ENCODE data around the gene STX10. TPM values are rescaled to one million over a fixed set of nuclear protein-coding genes. Genes with fewer than 3 reads are reported as not detected.

The STX10 gene
- polyA plus RNA-seq, 2 of the 4 experiments (the other 2 are of a cell fraction): 41.5 to 61.2 TPM

DNA sequence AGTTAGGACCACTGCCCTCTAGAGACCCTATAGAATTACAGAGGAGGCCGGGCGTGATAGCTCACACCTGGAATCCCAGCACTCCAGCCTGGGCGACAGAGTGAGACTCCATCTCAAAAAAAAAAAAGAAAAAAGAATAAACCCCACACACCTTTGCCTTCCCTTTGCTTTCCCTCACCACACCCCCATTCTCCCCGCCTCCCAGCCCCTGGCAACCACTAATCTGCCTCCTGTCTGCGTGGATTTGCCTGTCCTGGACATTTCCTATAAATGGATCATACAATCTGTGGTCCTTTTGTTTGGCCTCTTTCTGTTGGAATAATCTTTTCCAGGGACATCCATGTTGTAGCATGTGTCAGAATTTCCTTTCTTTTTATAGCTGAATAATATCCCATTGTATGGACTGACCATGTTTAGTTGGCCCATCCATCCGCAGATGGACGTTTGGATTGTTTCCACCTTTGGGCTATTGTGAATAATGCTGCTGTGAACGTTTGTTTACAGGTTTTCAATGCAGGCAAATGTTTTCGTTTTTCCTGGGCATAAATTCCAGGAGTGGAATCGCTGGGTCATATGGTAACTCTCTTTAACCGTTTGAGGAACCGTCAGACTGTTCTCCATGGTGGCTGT is 16.8 kb downstream of the STX10 start:
- Histone ChIP-seq H3K9me3 (no peaks in the 10 kb centered on the region), H3K4me3 (no peak overlapping the region), H3K4me1 (peaks cover 2% of the 10 kb centered on the region; the same call in 1 of the 3 replicates), H3K27ac (no peak overlapping the region), H3K4me2 (no peak overlapping the region)
- FAIRE-seq (no peak), ATAC-seq (no peak), DNase-seq (ENCODE audit: low read depth in 1 of 2, low spot score in 1 of 2) (no peak)
- WGBS (ENCODE audit: missing lambda C conversion rate): 82% methylated on average over 12 of the region's 12 CpGs
- CTCF ChIA-PET: interaction anchor here (1.2 to 1.7 kb wide), 3 partner anchors 131 to 156 kb away, joined by 3 to 4 read pairs (median 3); no protein-coding TSS in a partner anchor
- POLR2A ChIA-PET: no interaction called here
- TF ChIP-seq, protein P1, sequence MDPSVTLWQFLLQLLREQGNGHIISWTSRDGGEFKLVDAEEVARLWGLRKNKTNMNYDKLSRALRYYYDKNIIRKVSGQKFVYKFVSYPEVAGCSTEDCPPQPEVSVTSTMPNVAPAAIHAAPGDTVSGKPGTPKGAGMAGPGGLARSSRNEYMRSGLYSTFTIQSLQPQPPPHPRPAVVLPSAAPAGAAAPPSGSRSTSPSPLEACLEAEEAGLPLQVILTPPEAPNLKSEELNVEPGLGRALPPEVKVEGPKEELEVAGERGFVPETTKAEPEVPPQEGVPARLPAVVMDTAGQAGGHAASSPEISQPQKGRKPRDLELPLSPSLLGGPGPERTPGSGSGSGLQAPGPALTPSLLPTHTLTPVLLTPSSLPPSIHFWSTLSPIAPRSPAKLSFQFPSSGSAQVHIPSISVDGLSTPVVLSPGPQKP (IDR thresholded peaks at IDR 0.05; ENCODE audit: low read depth, low read length): no peak
- TF ChIP-seq HOXB5 (CRISPR knock-in tag; IDR thresholded peaks at IDR 0.05): no peak
- no peak for TF ChIP-seq POLR2AphosphoS2 (conservative IDR thresholded peaks at IDR 0.05; ENCODE audit: low read length)
- no peak for TF ChIP-seq MYC (IDR thresholded peaks at IDR 0.05; ENCODE audit: borderline replicate concordance, low read length)
- TF ChIP-seq HOXB13 (CRISPR knock-in tag; IDR thresholded peaks at IDR 0.05; ENCODE audit: low read depth): no peak
- no peak for TF ChIP-seq CEBPB (IDR thresholded peaks at IDR 0.05)
- no peak for TF ChIP-seq EHMT2 (IDR thresholded peaks at IDR 0.05; ENCODE audit: low read depth)
- TF ChIP-seq, protein P2, sequence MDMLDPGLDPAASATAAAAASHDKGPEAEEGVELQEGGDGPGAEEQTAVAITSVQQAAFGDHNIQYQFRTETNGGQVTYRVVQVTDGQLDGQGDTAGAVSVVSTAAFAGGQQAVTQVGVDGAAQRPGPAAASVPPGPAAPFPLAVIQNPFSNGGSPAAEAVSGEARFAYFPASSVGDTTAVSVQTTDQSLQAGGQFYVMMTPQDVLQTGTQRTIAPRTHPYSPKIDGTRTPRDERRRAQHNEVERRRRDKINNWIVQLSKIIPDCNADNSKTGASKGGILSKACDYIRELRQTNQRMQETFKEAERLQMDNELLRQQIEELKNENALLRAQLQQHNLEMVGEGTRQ (IDR thresholded peaks at IDR 0.05): no peak
- no peak for TF ChIP-seq POLR2A (IDR thresholded peaks at IDR 0.05; ENCODE audit: low read length)
- TF ChIP-seq TFCP2L1 (CRISPR knock-in tag; IDR thresholded peaks at IDR 0.05): no peak

DNA sequence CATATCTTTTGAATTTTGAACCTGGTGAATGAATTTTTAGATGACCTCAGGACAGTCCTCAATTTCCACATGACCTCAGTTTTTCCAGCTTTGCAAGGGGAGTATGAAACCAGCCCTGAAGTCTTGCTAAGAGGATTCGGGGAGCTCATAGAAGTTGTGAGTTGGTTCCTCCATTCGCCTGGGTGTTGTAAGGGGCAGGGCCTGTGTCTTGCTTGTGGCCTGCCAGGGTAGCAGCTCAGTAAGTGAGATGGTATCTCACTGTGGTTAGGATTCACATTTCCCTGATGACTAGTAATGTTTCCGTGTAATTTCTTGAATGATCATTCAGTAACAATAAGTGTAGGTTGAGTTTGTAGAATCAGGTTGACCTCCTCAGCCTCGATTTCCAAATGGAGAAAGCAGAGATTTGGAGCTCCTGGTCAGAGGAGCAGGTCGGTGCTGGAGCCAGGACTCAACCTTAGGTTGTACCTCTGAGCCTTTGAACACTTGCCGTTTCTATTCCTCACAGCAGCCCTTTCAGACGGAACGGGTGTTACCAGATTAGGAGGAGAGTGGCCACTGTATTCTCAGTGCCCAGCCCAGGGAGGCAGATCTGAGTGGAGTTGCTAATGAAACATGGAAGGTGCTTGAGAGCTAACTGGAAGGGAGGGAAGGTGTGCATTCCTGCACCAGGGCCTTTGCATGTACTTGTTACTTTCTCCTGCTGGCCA is 17.5 kb downstream of the STX10 start:
- H3K4me3 ChIP-seq: no peak overlapping the region
- no peak overlapping the region for H3K4me2 ChIP-seq
- H3K9me3 ChIP-seq: no peaks in the 10 kb centered on the region
- CTCF ChIA-PET: interaction anchor here (0.5 to 1.7 kb wide), 7 partner anchors 17 to 661 kb away, joined by 3 to 6 read pairs (median 3); partner anchors contain the start of genes IER2 and STX10
- no peak for FAIRE-seq
- DNase-seq (ENCODE audit: low read depth in 1 of 2, low spot score in 1 of 2): no peak
- WGBS (ENCODE audit: missing lambda C conversion rate): 90% methylated on average over 8 of the region's 8 CpGs
- H3K4me1 ChIP-seq: peaks cover 2% of the 10 kb centered on the region; the same call in 1 of the 3 replicates
- no peak for TF ChIP-seq HEYL (CRISPR knock-in tag; IDR thresholded peaks at IDR 0.05)
- POLR2A ChIA-PET: no interaction called here
- H3K27ac ChIP-seq: no peak overlapping the region
- no peak for ATAC-seq

DNA sequence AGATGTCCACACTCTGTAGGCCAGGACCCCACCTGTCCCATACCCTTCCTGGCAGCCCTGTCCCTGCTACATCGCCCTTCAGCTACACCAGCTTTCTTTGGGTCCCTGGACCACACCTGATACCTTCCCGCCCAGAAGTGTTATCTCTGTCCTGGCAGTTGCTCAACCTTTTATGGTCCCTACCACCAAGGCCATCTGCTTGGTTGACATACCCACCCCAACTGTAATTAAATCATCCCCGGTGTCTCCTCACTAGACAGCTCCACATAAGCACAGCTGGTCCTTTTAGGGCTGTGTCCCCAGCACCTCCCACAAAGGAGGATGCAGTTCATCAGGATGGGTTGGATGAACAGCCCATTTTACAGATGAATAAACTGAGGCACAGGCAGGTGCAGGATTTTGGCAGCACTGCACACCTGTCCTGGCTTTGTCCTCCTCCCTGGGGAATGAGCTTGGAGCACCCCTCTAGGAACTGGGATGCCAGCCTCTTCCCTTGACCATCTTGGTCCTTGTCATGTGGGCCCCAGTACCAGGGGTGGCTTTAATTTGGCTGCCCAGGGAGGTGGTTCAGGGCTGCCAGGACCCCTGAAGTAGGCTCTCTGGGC is 19.2 kb downstream of the STX10 start:
- CTCF ChIA-PET: interaction anchor here (1.4 to 1.6 kb wide), 2 partner anchors 13 to 19 kb away, joined by 4 to 6 read pairs; partner anchors contain the start of genes IER2, NACC1 and STX10
- 94% methylated on average over 2 of the region's 3 CpGs for WGBS (ENCODE audit: missing lambda C conversion rate)
- H3K4me3 ChIP-seq: no peak overlapping the region
- peaks cover 2% of the 10 kb centered on the region; the same call in 1 of the 3 replicates for H3K4me1 ChIP-seq
- POLR2A ChIA-PET: interaction anchor here (0.6 kb wide), 1 partner anchor 72 kb away, joined by 3 read pairs; no protein-coding TSS in a partner anchor
- no peak overlapping the region for H3K4me2 ChIP-seq
- DNase-seq (ENCODE audit: low read depth in 1 of 2, low spot score in 1 of 2) (no peak), ATAC-seq (no peak), FAIRE-seq (no peak)
- H3K27ac ChIP-seq: no peak overlapping the region; a peak in 1 of 6 replicates
- no peaks in the 10 kb centered on the region for H3K9me3 ChIP-seq
- no peak for TF ChIP-seq ZNF302 (CRISPR knock-in tag; IDR thresholded peaks at IDR 0.05)
- TF ChIP-seq KDM5A (IDR thresholded peaks at IDR 0.05): no peak
- no peak for TF ChIP-seq TFCP2L1 (CRISPR knock-in tag; IDR thresholded peaks at IDR 0.05)
- TF ChIP-seq, protein P3, sequence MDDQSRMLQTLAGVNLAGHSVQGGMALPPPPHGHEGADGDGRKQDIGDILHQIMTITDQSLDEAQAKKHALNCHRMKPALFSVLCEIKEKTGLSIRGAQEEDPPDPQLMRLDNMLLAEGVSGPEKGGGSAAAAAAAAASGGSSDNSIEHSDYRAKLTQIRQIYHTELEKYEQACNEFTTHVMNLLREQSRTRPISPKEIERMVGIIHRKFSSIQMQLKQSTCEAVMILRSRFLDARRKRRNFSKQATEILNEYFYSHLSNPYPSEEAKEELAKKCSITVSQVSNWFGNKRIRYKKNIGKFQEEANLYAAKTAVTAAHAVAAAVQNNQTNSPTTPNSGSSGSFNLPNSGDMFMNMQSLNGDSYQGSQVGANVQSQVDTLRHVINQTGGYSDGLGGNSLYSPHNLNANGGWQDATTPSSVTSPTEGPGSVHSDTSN (IDR thresholded peaks at IDR 0.05): no peak
- no peak for TF ChIP-seq HOXB5 (CRISPR knock-in tag; IDR thresholded peaks at IDR 0.05)
- no peak for TF ChIP-seq CBX2 (IDR thresholded peaks at IDR 0.05; ENCODE audit: borderline replicate concordance, low read depth)
- no peak for TF ChIP-seq RCOR1 (IDR thresholded peaks at IDR 0.05; ENCODE audit: low read depth, low read length)
- TF ChIP-seq, protein P4, sequence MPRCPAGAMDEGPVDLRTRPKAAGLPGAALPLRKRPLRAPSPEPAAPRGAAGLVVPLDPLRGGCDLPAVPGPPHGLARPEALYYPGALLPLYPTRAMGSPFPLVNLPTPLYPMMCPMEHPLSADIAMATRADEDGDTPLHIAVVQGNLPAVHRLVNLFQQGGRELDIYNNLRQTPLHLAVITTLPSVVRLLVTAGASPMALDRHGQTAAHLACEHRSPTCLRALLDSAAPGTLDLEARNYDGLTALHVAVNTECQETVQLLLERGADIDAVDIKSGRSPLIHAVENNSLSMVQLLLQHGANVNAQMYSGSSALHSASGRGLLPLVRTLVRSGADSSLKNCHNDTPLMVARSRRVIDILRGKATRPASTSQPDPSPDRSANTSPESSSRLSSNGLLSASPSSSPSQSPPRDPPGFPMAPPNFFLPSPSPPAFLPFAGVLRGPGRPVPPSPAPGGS (IDR thresholded peaks at IDR 0.05): no peak
- no peak for TF ChIP-seq KDM1A (IDR thresholded peaks at IDR 0.05; ENCODE audit: low read depth)
- TF ChIP-seq ZC3H11A (IDR thresholded peaks at IDR 0.05): no peak
- TF ChIP-seq EHF (CRISPR knock-in tag; IDR thresholded peaks at IDR 0.05): no peak
- TF ChIP-seq MAFK (IDR thresholded peaks at IDR 0.05; ENCODE audit: partially characterized antibody): no peak
- TF ChIP-seq POLR2AphosphoS2 (conservative IDR thresholded peaks at IDR 0.05; ENCODE audit: low read length): no peak
- TF ChIP-seq EP300 (IDR thresholded peaks at IDR 0.05): no peak
- no peak for TF ChIP-seq ESRRA (IDR thresholded peaks at IDR 0.05; ENCODE audit: borderline replicate concordance, low read length)
- TF ChIP-seq PHF8 (IDR thresholded peaks at IDR 0.05; ENCODE audit: borderline replicate concordance, low read depth): no peak
- TF ChIP-seq NFE2L2 (conservative IDR thresholded peaks at IDR 0.05; ENCODE audit: low read length): no peak
- no peak for TF ChIP-seq HOXA7 (CRISPR knock-in tag; IDR thresholded peaks at IDR 0.05)
- no peak for TF ChIP-seq SREBF2 (IDR thresholded peaks at IDR 0.05)
